G401 (cell line): Measurements from ENCODE around the gene TDG. TPM values are rescaled to one million over a fixed set of nuclear protein-coding genes. Genes with fewer than 3 reads are reported as not detected.
A peak's percentile ranks its signal among the peaks of the same experiment; 100 is the strongest.
"Not testable (repeated sequence)": the region's sequence is repeated elsewhere in the genome, so short reads cannot be mapped to it uniquely, and the experiment has no call there.

ENCODE experiments used
- DNase-seq: peaks from one replicate; pipeline ENCODE4 v3.0.0-alpha.2; 2015; ENCODE audit warnings: low spot score
- in situ Hi-C: cut with HindIII; loops from 2 replicates; pipeline ENCODE4 v1.10.0; 2016; ENCODE audit warnings: low sequenced_read_pairs, mixed read lengths
- total RNA-seq: library from RNA; depleted of rRNA; stranded (reverse); fragments of >200 nt; shearing (Covaris generic); gene quantifications from 2 replicates; pipeline ENCODE4 v1.2.3, GENCODE V29; 2014; rRNA removed

TDG gene
- total RNA-seq, 1 experiment from 2014 or later, result 47.5 TPM

GRCh38 chr12:104010121-104010520 is 44.4 kb downstream of the TDG start:
- in situ Hi-C loops, result no loop called here
- no peak for DNase-seq

GRCh38 chr12:104010606-104011169 is 45.0 kb downstream of the TDG start:
- in situ Hi-C loops, result no loop called here

GRCh38 chr12:104011253-104011652 is 45.6 kb downstream of the TDG start:
- DNase-seq, result no peak
- in situ Hi-C loops, result no loop called here

More at GRCh38 chr12:104010606-104011169, 45.0 kb downstream of the TDG start:
- peak; percentile 4 for DNase-seq

GRCh38 chr12:104012331-104012730 is 46.7 kb downstream of the TDG start:
- in situ Hi-C loops, result no loop called here
- DNase-seq, result no peak

GRCh38 chr12:104021862-104022261 is 56.2 kb downstream of the TDG start:
- in situ Hi-C loops, DNase-seq: not testable (repeated sequence)

- DNase-seq, result no peak
- in situ Hi-C loops, result no loop called here
These were observed 57.1 kb downstream of the TDG start for GRCh38 chr12:104022786-104023185.

- DNase-seq, result no peak
These were observed 58.0 kb downstream of the TDG start for GRCh38 chr12:104023710-104024109.

GRCh38 chr12:104024348-104024747 is 58.7 kb downstream of the TDG start:
- no peak for DNase-seq
- in situ Hi-C loops, result no loop called here

More at GRCh38 chr12:104023710-104024109, 58.0 kb downstream of the TDG start:
- in situ Hi-C loops, result no loop called here

- DNase-seq, result no peak
- in situ Hi-C loops, result no loop called here
These were observed 60.1 kb downstream of the TDG start for GRCh38 chr12:104025771-104026170.

- in situ Hi-C loops, result no loop called here
- DNase-seq, result no peak
These were observed 61.3 kb downstream of the TDG start for GRCh38 chr12:104026841-104027599.

- DNase-seq, in situ Hi-C loops: not testable (repeated sequence)
These were observed 64.9 kb downstream of the TDG start for GRCh38 chr12:104030596-104030995.

GRCh38 chr12:104036143-104036542 is 70.5 kb downstream of the TDG start:
- in situ Hi-C loops, DNase-seq: not testable (repeated sequence)

Other genes with a start within 250 kb of the TDG start
- 4.9 and 7.6 TPM in 2 replicates for gene NT5DC3, start 124.6 kb upstream of the TDG start, total RNA-seq
- gene HSP90B1, start 35.5 kb upstream of the TDG start, total RNA-seq, result 308 and 400 TPM in 2 replicates
- 9.5 and 19.2 TPM in 2 replicates for gene GLT8D2, start 84.3 kb downstream of the TDG start, total RNA-seq
- 1.8 and 3.9 TPM in 2 replicates for gene HCFC2, start 98.7 kb downstream of the TDG start, total RNA-seq
- 20.9 and 66.1 TPM in 2 replicates for gene NFYB, start 172.3 kb downstream of the TDG start, total RNA-seq
- 581 and 681 TPM in 2 replicates for gene TXNRD1, start 249.9 kb downstream of the TDG start, total RNA-seq